ENCODE results near the gene EHBP1L1. TPM values are rescaled to one million over a fixed set of nuclear protein-coding genes. Genes with fewer than 3 reads are reported as not detected.

EHBP1L1 gene
- total RNA-seq, 1 donor from 2014 or later, result 4.7 TPM

DNA sequence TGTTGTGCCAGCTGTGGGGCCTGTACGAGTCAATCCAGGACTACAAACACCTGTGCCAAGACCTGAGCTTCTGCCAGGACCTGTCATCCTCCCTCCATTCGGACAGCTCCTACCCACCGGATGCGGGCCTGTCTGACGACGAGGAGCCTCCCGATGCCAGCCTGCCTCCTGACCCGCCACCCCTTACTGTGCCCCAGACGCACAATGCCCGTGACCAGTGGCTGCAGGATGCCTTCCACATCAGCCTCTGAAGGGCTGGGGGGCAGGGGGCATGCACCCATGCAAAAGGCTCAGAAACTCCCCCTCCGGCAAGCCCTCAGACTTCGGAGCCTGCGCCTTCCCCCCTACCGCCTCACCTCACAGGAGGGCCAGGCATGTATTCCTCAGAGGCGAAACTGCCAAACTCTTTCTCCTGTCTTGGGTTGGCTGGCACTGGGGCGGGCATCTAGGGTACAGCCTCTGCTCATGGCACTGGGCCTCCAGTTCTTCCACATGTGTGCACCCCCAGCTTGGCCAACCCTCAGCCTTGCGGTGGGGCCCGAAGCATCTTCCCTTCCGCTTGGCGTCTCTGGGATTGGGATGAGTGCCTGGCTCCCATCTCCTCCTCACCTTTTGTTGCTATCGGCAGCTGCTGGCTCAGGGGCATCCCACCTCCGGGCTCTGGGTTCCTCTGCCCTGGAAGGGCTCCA, 2.3 kb upstream of the EHBP1L1 start:
- H3K27me3 ChIP-seq, result peaks cover 48% of the 10 kb centered on the region
- Mint-ChIP-seq H3K27ac (no peak overlapping the region), H3K4me3 (peak overlapping the region; percentile 86), H3K9me3 (no peaks in the 10 kb centered on the region), H3K4me1 (peaks cover 59% of the 10 kb centered on the region), H3K36me3 (peaks cover 10% of the 10 kb centered on the region), H3K27me3 (ENCODE audit: insufficient read depth, low read depth) (peaks cover 27% of the 10 kb centered on the region)
- peak overlapping the region; percentile 97 for H3K4me2 ChIP-seq
- no peaks in the 10 kb centered on the region for H3K9me3 ChIP-seq (ENCODE audit: low read depth)
- H3F3A ChIP-seq (ENCODE audit: low read depth), result peaks cover 71% of the 10 kb centered on the region
- H3K36me3 ChIP-seq, result no peaks in the 10 kb centered on the region
- no peak overlapping the region for H3K27ac ChIP-seq
- peaks cover 27% of the 10 kb centered on the region for H3K4me1 ChIP-seq
- H3K79me2 ChIP-seq (ENCODE audit: low read depth), result peaks cover 31% of the 10 kb centered on the region
- H2AFZ ChIP-seq (replicated peaks), result no peak overlapping the region
- no peak overlapping the region for H3K9ac ChIP-seq
- TF ChIP-seq EZH2phosphoT487 (IDR thresholded peaks at IDR 0.05), result no peak
- TF ChIP-seq, protein P1, sequence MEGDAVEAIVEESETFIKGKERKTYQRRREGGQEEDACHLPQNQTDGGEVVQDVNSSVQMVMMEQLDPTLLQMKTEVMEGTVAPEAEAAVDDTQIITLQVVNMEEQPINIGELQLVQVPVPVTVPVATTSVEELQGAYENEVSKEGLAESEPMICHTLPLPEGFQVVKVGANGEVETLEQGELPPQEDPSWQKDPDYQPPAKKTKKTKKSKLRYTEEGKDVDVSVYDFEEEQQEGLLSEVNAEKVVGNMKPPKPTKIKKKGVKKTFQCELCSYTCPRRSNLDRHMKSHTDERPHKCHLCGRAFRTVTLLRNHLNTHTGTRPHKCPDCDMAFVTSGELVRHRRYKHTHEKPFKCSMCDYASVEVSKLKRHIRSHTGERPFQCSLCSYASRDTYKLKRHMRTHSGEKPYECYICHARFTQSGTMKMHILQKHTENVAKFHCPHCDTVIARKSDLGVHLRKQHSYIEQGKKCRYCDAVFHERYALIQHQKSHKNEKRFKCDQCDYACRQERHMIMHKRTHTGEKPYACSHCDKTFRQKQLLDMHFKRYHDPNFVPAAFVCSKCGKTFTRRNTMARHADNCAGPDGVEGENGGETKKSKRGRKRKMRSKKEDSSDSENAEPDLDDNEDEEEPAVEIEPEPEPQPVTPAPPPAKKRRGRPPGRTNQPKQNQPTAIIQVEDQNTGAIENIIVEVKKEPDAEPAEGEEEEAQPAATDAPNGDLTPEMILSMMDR (IDR thresholded peaks at IDR 0.05), result no peak
- no peak for TF ChIP-seq EZH2 (IDR thresholded peaks at IDR 0.05)
- peaks cover 56% of the 10 kb centered on the region for H4K20me1 ChIP-seq (ENCODE audit: low read depth)
- peak overlapping the region; percentile 65 for H3K4me3 ChIP-seq
- no peak for DNase-seq (ENCODE audit: low spot score)

DNA sequence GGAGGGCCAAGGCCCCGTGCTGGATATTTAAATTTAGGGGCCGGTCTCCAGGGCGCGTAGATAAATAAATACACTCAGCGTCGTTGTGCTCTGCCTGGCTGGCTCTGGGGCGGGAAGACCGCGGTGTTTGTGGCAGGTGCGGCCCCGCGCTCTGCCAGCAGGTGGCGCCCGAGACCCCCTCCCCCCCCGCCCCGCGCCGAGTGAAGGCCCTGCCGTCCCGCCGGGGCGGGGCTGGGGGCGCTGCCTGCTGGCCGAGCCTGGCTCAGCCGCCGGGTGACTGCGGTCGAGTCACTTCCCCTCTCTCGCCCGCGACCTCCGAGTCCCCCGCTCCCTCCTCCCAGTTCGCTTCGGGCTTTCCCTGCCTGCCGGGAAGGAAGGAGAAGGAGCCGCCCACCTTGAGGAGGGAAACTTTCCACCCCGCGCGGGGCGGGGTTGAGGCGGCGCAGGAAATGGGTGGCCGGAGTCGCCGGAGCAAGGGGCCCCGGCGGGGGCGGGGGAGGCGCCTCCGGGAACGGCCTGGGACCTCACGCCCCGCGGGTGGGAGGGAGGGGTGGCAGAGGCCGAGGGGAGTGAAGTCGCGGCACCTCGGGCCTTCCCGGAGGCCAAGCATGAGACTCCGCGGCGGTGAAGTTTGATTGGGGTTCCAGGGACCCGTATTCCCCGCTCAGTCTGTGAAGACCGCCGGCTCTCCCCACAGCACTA, 1.6 kb upstream of the EHBP1L1 start:
- peak overlapping the region; percentile 86 for H3K4me3 Mint-ChIP-seq
- peaks cover 52% of the 10 kb centered on the region for H3K4me1 Mint-ChIP-seq
- Histone ChIP-seq H3K4me2 (peak overlapping the region; percentile 97), H3K36me3 (no peaks in the 10 kb centered on the region), H3K9me3 (ENCODE audit: low read depth) (no peaks in the 10 kb centered on the region), H2AFZ (replicated peaks) (no peak overlapping the region), H3K79me2 (ENCODE audit: low read depth) (peaks cover 24% of the 10 kb centered on the region), H3K27me3 (peaks cover 53% of the 10 kb centered on the region), H3K9ac (no peak overlapping the region), H4K20me1 (ENCODE audit: low read depth) (peaks cover 56% of the 10 kb centered on the region), H3K4me3 (peak overlapping the region; percentile 48), H3F3A (ENCODE audit: low read depth) (peaks cover 63% of the 10 kb centered on the region), H3K27ac (no peak overlapping the region), H3K4me1 (peaks cover 22% of the 10 kb centered on the region)
- H3K27ac Mint-ChIP-seq, result no peak overlapping the region
- TF ChIP-seq EZH2 (IDR thresholded peaks at IDR 0.05), result no peak
- TF ChIP-seq, protein P1 (IDR thresholded peaks at IDR 0.05), result peak; percentile 78
- TF ChIP-seq EZH2phosphoT487 (IDR thresholded peaks at IDR 0.05), result peak; percentile 48
- peak; percentile 94 for DNase-seq (ENCODE audit: low spot score)
- H3K36me3 Mint-ChIP-seq, result peaks cover 10% of the 10 kb centered on the region
- H3K9me3 Mint-ChIP-seq, result no peaks in the 10 kb centered on the region
- peaks cover 27% of the 10 kb centered on the region for H3K27me3 Mint-ChIP-seq (ENCODE audit: insufficient read depth, low read depth)

GRCh38 chr11:65574811-65575567, 864 bp upstream of the EHBP1L1 start:
- no peaks in the 10 kb centered on the region for H3K9me3 Mint-ChIP-seq
- Histone ChIP-seq H3F3A (ENCODE audit: low read depth) (peaks cover 56% of the 10 kb centered on the region), H3K4me2 (peak overlapping the region; percentile 83), H3K27me3 (peaks cover 53% of the 10 kb centered on the region), H2AFZ (replicated peaks) (no peak overlapping the region), H3K27ac (no peak overlapping the region), H3K36me3 (no peaks in the 10 kb centered on the region), H3K4me3 (peak overlapping the region; percentile 50), H3K79me2 (ENCODE audit: low read depth) (peaks cover 23% of the 10 kb centered on the region), H3K9ac (no peak overlapping the region), H3K4me1 (peaks cover 21% of the 10 kb centered on the region), H3K9me3 (ENCODE audit: low read depth) (no peaks in the 10 kb centered on the region), H4K20me1 (ENCODE audit: low read depth) (peaks cover 56% of the 10 kb centered on the region)
- H3K4me1 Mint-ChIP-seq, result peaks cover 50% of the 10 kb centered on the region
- peaks cover 10% of the 10 kb centered on the region for H3K36me3 Mint-ChIP-seq
- DNase-seq (ENCODE audit: low spot score), result no peak
- H3K27me3 Mint-ChIP-seq (ENCODE audit: insufficient read depth, low read depth), result peaks cover 26% of the 10 kb centered on the region
- TF ChIP-seq, protein P1 (IDR thresholded peaks at IDR 0.05), result no peak
- TF ChIP-seq EZH2 (IDR thresholded peaks at IDR 0.05) (peak; percentile 92), EZH2phosphoT487 (IDR thresholded peaks at IDR 0.05) (peak; percentile 90)
- H3K27ac Mint-ChIP-seq, result peak overlapping the region; percentile 83
- peak overlapping the region; percentile 79 for H3K4me3 Mint-ChIP-seq

Measured in neural progenitor cell (in vitro differentiated cells).